ENCODE data around the gene KLHL40. TPM values are rescaled to one million over a fixed set of nuclear protein-coding genes. Genes with fewer than 3 reads are reported as not detected.

The KLHL40 gene
- total RNA-seq, 2 experiments from 2014 or later = not detected

- peak; percentile 27 for DNase-seq (ENCODE audit: low spot score)
- H3K36me3 ChIP-seq (ENCODE audit: insufficient read depth, low read length) = no peaks in the 10 kb centered on the region
- no peak overlapping the region for H3K4me3 ChIP-seq (ENCODE audit: low read depth, low read length, poor library complexity, severe bottlenecking)
- H3K9me3 ChIP-seq (ENCODE audit: low read length) = no peaks in the 10 kb centered on the region
- no peaks in the 10 kb centered on the region for H3K79me2 ChIP-seq (ENCODE audit: insufficient read depth, low read depth, low read length)
- CTCF ChIA-PET (ENCODE audit: unreplicated experiment) = interaction anchor here (0.5 kb wide), 1 partner anchor 61 kb away, joined by 7 read pairs; no protein-coding TSS in a partner anchor
- intact Hi-C loops (cut with micrococcal nuclease; ENCODE audit: unreplicated experiment) = no loop called here
- no peak overlapping the region for H3K27ac ChIP-seq (ENCODE audit: low read depth, low read length, poor library complexity, severe bottlenecking)
- no peaks in the 10 kb centered on the region for H3K9me2 ChIP-seq (ENCODE audit: insufficient read depth, low read length)
- no peak for TF ChIP-seq CTCF (conservative IDR thresholded peaks at IDR 0.05; ENCODE audit: low read length)
- TF ChIP-seq EZH2phosphoT487 (IDR thresholded peaks at IDR 0.05; ENCODE audit: borderline replicate concordance, low read depth, low read length) = no peak
- no peak overlapping the region for H2AFZ ChIP-seq (ENCODE audit: low read length)
- POLR2A ChIA-PET = no interaction called here
- no peaks in the 10 kb centered on the region for H3K4me1 ChIP-seq (ENCODE audit: insufficient read depth, low read length, poor library complexity, severe bottlenecking)
- H3K4me2 ChIP-seq (ENCODE audit: low read length) = no peak overlapping the region
- BruUV-seq (replicated peaks) = no TSS peak
- H4K20me1 ChIP-seq (ENCODE audit: insufficient read depth, low read length) = no peaks in the 10 kb centered on the region
These were observed 16.2 kb downstream of the KLHL40 start for GRCh38 chr3:42701371-42702065.

- no peak for DNase-seq (ENCODE audit: low spot score)
- Histone ChIP-seq H3K4me1 (ENCODE audit: insufficient read depth, low read length, poor library complexity, severe bottlenecking) (no peaks in the 10 kb centered on the region), H3K36me3 (ENCODE audit: insufficient read depth, low read length) (no peaks in the 10 kb centered on the region), H3K27ac (ENCODE audit: low read depth, low read length, poor library complexity, severe bottlenecking) (no peak within 1 kb of the TSS), H3K9me3 (ENCODE audit: low read length) (no peaks in the 10 kb centered on the region), H3K79me2 (ENCODE audit: insufficient read depth, low read depth, low read length) (no peaks in the 10 kb centered on the region), H4K20me1 (ENCODE audit: insufficient read depth, low read length) (no peaks in the 10 kb centered on the region), H3K9me2 (ENCODE audit: insufficient read depth, low read length) (no peaks in the 10 kb centered on the region), H2AFZ (ENCODE audit: low read length) (no peak within 1 kb of the TSS), H3K4me2 (ENCODE audit: low read length) (no peak within 1 kb of the TSS), H3K4me3 (ENCODE audit: low read depth, low read length, poor library complexity, severe bottlenecking) (no peak within 1 kb of the TSS)
- TF ChIP-seq CTCF (conservative IDR thresholded peaks at IDR 0.05; ENCODE audit: low read length) = no peak
- intact Hi-C loops (cut with micrococcal nuclease; ENCODE audit: unreplicated experiment) = no loop called here
- POLR2A ChIA-PET = interaction anchor here (0.6 kb wide), 1 partner anchor 94 kb away, joined by 4 read pairs; no protein-coding TSS in a partner anchor
- BruUV-seq (replicated peaks) = no TSS peak
- CTCF ChIA-PET (ENCODE audit: unreplicated experiment) = no interaction called here
These were observed 17.0 kb downstream of the KLHL40 start, which contains the start of gene HHATL for GRCh38 chr3:42702066-42702951. Gene HHATL (minus strand): TSS chr3:42702798. CDS start chr3:42700826, 1,972 bp downstream.

Measured in OCI-LY7 (cell line).